ENCODE data around the gene ARSD. TPM values are rescaled to one million over a fixed set of nuclear protein-coding genes. Genes with fewer than 3 reads are reported as not detected.
A peak's percentile ranks its signal among the peaks of the same experiment; 100 is the strongest.
"Not testable (repeated sequence)": the region's sequence is repeated elsewhere in the genome, so short reads cannot be mapped to it uniquely, and the experiment has no call there.

ARSD gene, protein sequence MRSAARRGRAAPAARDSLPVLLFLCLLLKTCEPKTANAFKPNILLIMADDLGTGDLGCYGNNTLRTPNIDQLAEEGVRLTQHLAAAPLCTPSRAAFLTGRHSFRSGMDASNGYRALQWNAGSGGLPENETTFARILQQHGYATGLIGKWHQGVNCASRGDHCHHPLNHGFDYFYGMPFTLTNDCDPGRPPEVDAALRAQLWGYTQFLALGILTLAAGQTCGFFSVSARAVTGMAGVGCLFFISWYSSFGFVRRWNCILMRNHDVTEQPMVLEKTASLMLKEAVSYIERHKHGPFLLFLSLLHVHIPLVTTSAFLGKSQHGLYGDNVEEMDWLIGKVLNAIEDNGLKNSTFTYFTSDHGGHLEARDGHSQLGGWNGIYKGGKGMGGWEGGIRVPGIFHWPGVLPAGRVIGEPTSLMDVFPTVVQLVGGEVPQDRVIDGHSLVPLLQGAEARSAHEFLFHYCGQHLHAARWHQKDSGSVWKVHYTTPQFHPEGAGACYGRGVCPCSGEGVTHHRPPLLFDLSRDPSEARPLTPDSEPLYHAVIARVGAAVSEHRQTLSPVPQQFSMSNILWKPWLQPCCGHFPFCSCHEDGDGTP
- total RNA-seq: 2.5 and 2.7 TPM in 2 replicates

DNA sequence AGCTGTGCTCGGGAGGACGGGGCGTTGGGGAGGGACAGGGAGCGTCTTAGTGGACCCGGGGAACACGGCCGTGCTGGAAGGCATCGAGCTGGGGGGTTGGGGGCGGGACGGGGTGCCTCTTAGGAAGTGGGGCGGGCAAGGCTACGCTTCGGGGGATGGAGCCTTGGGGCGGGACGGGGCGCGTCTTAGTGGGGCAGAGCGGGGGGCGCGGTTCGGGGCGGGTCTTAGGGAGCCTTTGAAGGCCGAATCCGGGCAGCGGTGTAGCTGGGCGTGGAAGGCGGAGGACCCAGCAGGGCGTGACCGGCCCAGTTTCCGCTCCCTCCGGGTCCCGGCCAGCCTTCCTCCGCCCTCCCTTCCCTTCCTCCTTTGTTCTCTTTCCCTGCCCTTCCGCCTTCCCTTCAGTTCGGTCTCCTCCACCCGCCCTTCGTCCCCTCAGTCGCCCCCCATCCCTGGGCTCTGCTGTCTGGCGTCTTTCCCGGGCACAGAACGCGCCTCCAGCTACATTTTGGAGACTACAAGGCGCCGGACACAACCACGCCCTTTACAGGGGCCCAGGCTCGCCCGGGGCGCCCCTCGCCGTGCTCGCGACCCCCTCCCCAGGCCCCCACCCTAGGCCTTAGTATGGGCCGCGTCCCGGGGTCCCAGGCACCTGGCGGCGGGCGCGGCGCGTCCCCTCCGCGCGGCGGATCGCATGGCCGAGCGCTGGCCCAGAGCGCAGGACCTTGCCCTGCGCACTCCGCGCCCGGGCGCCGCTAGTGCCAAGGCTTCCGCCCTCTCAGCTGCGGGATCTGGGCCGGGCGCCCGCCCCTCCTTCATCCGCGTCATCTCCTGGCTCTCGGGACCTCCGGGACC is at the start of gene ARSD:
TSS of gene ARSD (minus strand) at position 757 of the 852 bp plus-strand sequence. CDS start at position 693, 64 bp downstream.
- peak within 1 kb of the TSS; percentile 22 for H3K27ac Mint-ChIP-seq
- H3K9me3 Mint-ChIP-seq: no peaks in the 10 kb centered on the region
- H3K36me3 Mint-ChIP-seq (ENCODE audit: low read depth): no peaks in the 10 kb centered on the region
- peaks cover 5% of the 10 kb centered on the region for H3K4me1 Mint-ChIP-seq (ENCODE audit: low read depth)
- DNase-seq (ENCODE audit: low spot score): peak; percentile 19
- H3K4me3 Mint-ChIP-seq: peak within 1 kb of the TSS; percentile 76
- no peaks in the 10 kb centered on the region for H3K27me3 Mint-ChIP-seq (ENCODE audit: insufficient read depth)
- intact Hi-C loops (cut with micrococcal nuclease): no loop called here

DNA sequence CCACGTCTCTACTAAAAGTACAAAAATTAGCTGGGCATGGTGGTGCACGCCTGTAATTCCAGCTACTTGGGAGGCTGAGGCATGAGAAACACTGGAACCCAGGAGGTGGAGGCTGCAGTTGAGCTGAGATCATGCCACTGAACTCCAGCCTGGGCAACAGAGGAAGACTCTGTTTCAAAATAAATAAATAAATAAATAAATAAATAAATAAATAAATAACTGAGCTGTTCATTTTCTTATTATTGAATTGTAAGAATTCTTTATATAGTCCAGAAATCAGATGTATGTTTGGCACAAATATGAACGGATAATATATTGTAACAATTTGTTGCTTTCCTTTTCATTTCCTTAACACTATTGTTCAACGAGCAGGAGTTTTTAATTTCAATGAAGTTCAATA is 49.5 kb upstream of the ARSD start:
- H3K27me3 Mint-ChIP-seq (ENCODE audit: insufficient read depth): not testable (repeated sequence)

DNA sequence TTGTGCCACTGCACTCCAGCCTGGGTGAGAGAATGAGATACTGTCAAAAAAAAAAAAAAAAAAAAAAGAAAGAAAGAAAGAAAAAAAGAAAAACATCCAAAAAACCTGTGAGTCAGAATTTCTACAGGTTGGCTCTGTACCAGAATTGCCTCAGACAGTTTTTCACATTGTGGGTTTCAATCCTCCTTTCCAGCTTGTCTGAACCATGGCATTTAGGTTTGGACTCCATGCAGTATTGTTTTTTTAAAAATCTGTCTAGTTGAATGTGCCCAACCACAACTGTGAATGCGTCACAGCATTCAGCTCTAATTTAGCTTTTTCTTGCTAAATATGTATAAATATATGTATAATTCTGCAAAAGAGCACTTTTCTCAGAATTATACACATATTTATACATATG is 45.8 kb upstream of the ARSD start:
- no peaks in the 10 kb centered on the region for H3K9me3 Mint-ChIP-seq
- H3K27me3 Mint-ChIP-seq (ENCODE audit: insufficient read depth): no peaks in the 10 kb centered on the region
- H3K36me3 Mint-ChIP-seq (ENCODE audit: low read depth): no peaks in the 10 kb centered on the region
- no peak overlapping the region for H3K27ac Mint-ChIP-seq
- no peak for DNase-seq (ENCODE audit: low spot score)
- H3K4me3 Mint-ChIP-seq: no peak overlapping the region
- H3K4me1 Mint-ChIP-seq (ENCODE audit: low read depth): no peaks in the 10 kb centered on the region
- intact Hi-C loops (cut with micrococcal nuclease): no loop called here

More for the DNA sequence above, 49.5 kb upstream of the ARSD start:
- DNase-seq (ENCODE audit: low spot score); H3K36me3 Mint-ChIP-seq (ENCODE audit: low read depth); intact Hi-C loops (cut with micrococcal nuclease); H3K4me1 Mint-ChIP-seq (ENCODE audit: low read depth); H3K4me3 Mint-ChIP-seq; H3K27ac Mint-ChIP-seq; H3K9me3 Mint-ChIP-seq: not testable (repeated sequence)

DNA sequence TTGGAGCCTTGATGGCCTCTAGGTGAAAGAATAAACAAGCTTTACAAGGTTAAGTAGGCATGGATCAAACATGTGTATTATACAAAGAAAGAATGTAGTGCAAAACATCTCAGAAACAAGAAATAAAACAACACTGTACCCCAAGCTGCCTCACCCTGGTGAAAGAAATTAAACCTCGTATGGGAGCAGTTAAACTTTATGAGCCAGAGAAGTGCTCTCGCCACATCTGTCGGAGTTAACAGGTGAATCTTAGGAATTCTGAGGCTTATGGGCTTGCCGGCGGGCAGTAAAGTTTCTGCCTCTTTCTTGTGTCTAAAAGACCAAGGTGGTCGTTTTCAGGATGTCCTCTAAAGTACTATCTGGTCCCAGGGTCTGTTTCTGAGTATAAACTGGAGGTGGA is 43.3 kb upstream of the ARSD start:
- H3K27me3 Mint-ChIP-seq (ENCODE audit: insufficient read depth): peaks cover 2% of the 10 kb centered on the region
- H3K27ac Mint-ChIP-seq: no peak overlapping the region
- intact Hi-C loops (cut with micrococcal nuclease): no loop called here
- no peaks in the 10 kb centered on the region for H3K36me3 Mint-ChIP-seq (ENCODE audit: low read depth)
- no peak overlapping the region for H3K4me3 Mint-ChIP-seq
- DNase-seq (ENCODE audit: low spot score): no peak
- H3K9me3 Mint-ChIP-seq: no peaks in the 10 kb centered on the region
- H3K4me1 Mint-ChIP-seq (ENCODE audit: low read depth): peaks cover 5% of the 10 kb centered on the region

DNA sequence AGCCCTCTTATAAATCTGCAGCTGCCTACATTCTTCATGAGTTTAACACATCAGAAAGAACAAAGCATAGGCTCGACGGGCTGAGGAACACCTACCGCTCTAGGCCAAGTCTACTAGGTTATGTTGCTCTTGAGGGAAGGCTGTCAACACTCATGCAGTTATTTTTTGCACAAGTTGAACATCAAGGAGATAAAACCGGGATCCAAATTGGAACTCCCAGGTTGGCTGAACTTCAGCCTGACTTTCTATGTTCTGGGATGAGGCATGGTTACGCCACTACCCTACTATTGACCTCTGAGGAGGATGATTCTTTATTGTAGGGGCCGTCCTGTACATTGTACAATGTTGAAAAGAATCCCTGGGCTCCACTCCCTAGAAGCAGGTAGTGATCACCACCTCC is 39.9 kb upstream of the ARSD start:
- no peaks in the 10 kb centered on the region for H3K9me3 Mint-ChIP-seq
- no peak for DNase-seq (ENCODE audit: low spot score)
- peaks cover 5% of the 10 kb centered on the region for H3K4me1 Mint-ChIP-seq (ENCODE audit: low read depth)
- H3K36me3 Mint-ChIP-seq (ENCODE audit: low read depth): no peaks in the 10 kb centered on the region
- no peak overlapping the region for H3K4me3 Mint-ChIP-seq
- peaks cover 2% of the 10 kb centered on the region for H3K27me3 Mint-ChIP-seq (ENCODE audit: insufficient read depth)
- intact Hi-C loops (cut with micrococcal nuclease): no loop called here
- H3K27ac Mint-ChIP-seq: no peak overlapping the region

DNA sequence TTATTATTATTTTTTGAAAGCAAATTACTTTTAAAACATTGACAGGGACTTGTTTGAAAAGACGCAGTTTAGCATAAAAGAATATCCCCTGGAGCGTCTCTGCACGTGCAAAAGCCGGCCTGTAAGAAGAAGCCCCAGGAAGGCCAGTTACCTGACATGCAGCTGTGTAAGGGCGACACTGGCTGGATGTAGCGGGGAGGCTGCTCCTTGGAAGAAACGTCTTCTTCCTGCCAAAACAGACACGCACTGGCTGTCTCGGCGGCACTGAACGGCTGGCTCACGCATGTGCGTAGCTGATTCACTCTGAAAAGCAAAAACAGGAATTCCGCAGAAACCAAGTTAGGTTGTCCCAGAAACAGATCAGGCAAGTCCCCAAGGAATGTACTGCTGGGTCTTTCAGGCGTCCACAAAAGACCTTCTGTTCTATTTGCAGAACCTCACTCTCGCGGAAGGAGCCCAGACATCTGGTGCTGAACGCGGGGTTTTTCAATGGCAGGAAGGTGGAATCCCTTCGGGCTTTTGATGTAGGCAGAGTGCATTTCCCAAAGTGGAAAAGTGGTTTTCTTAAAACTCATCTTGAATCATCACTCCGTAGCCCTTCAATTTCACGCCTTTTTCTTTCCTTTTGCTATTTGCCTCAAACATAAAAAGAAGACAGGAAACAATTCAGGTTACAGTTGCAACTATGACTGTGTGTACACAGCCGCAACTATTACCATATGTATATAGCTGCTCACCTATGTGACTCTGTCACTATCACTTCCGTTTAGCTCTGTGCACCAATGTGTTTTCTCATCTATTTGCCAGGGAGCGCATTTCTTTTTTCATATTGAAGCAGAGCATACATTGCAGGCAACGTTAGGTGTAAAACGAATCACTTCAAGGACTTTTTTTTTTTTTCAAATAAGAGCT is 39.1 kb upstream of the ARSD start:
- no peak for DNase-seq (ENCODE audit: low spot score)
- H3K9me3 Mint-ChIP-seq: no peaks in the 10 kb centered on the region
- H3K4me3 Mint-ChIP-seq: peak overlapping the region; percentile 51
- H3K36me3 Mint-ChIP-seq (ENCODE audit: low read depth): no peaks in the 10 kb centered on the region
- peaks cover 5% of the 10 kb centered on the region for H3K4me1 Mint-ChIP-seq (ENCODE audit: low read depth)
- H3K27me3 Mint-ChIP-seq (ENCODE audit: insufficient read depth): peaks cover 2% of the 10 kb centered on the region
- intact Hi-C loops (cut with micrococcal nuclease): no loop called here
- no peak overlapping the region for H3K27ac Mint-ChIP-seq

DNA sequence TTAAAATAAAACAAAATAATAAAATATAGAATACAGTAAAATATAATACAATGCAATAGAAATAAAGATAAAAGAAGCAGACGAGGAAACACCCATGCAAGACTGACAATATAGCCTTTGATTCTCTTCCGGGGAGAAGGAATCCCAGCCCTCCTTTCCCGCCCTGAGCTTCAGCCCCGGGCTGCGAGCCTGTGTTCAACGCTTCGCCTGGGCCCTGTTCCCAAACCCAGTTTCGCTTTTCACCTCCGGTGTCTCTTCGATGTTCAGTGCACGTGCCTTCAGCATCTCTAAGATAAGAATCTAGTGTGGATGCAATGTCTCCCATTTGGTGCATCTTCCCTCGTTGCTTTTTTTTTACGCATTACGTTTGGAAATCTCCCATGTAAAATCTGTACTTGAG is 38.4 kb upstream of the ARSD start:
- Mint-ChIP-seq H3K27me3 (ENCODE audit: insufficient read depth) (peaks cover 2% of the 10 kb centered on the region), H3K27ac (no peak overlapping the region), H3K4me3 (no peak overlapping the region), H3K36me3 (ENCODE audit: low read depth) (no peaks in the 10 kb centered on the region), H3K4me1 (ENCODE audit: low read depth) (peaks cover 5% of the 10 kb centered on the region), H3K9me3 (no peaks in the 10 kb centered on the region)
- intact Hi-C loops (cut with micrococcal nuclease): no loop called here
- no peak for DNase-seq (ENCODE audit: low spot score)

DNA sequence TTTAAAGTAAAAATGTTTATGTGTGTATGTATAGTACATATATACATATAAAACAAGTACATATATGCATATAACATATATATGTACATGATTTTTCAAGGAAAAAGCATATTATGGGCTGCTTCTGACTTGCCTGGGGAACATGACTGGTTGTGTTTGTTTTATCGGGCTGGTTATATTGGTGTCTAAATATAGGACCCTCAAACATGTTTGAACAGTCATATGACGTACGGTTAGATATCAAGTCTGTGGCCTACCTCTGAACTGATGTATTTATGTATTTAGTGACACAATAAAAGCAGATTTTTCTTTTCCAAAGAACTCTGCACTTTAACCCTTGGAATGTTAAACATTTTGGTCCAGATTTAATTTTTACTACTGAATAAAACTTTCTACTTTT is 37.9 kb upstream of the ARSD start:
- no peak overlapping the region for H3K27ac Mint-ChIP-seq
- no peaks in the 10 kb centered on the region for H3K36me3 Mint-ChIP-seq (ENCODE audit: low read depth)
- H3K4me3 Mint-ChIP-seq: no peak overlapping the region
- no peak for DNase-seq (ENCODE audit: low spot score)
- H3K4me1 Mint-ChIP-seq (ENCODE audit: low read depth): peaks cover 5% of the 10 kb centered on the region
- peaks cover 2% of the 10 kb centered on the region for H3K27me3 Mint-ChIP-seq (ENCODE audit: insufficient read depth)
- no peaks in the 10 kb centered on the region for H3K9me3 Mint-ChIP-seq
- intact Hi-C loops (cut with micrococcal nuclease): no loop called here

DNA sequence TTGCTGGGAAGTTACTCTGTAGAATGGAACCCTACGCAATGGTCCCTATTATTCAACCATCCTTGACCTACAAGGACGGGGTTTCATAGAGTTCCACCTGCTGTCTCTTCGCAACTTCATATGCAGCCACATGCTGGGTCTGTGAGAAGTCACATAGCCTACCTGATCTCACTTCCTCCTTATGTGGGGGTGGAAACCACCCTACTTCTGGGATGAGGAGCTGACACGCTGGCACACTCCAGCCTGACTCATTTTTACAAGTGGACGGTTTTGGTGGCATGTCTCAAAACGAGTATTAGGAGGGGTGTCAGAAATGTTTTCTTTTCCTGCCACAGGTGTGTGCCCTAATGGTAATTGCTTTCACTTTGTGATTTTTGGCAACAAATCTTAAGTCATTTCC is 36.8 kb upstream of the ARSD start:
- H3K4me1 Mint-ChIP-seq (ENCODE audit: low read depth): peaks cover 5% of the 10 kb centered on the region
- H3K36me3 Mint-ChIP-seq (ENCODE audit: low read depth): no peaks in the 10 kb centered on the region
- intact Hi-C loops (cut with micrococcal nuclease): no loop called here
- H3K9me3 Mint-ChIP-seq: no peaks in the 10 kb centered on the region
- H3K4me3 Mint-ChIP-seq: no peak overlapping the region
- peaks cover 2% of the 10 kb centered on the region for H3K27me3 Mint-ChIP-seq (ENCODE audit: insufficient read depth)
- no peak for DNase-seq (ENCODE audit: low spot score)
- no peak overlapping the region for H3K27ac Mint-ChIP-seq

DNA sequence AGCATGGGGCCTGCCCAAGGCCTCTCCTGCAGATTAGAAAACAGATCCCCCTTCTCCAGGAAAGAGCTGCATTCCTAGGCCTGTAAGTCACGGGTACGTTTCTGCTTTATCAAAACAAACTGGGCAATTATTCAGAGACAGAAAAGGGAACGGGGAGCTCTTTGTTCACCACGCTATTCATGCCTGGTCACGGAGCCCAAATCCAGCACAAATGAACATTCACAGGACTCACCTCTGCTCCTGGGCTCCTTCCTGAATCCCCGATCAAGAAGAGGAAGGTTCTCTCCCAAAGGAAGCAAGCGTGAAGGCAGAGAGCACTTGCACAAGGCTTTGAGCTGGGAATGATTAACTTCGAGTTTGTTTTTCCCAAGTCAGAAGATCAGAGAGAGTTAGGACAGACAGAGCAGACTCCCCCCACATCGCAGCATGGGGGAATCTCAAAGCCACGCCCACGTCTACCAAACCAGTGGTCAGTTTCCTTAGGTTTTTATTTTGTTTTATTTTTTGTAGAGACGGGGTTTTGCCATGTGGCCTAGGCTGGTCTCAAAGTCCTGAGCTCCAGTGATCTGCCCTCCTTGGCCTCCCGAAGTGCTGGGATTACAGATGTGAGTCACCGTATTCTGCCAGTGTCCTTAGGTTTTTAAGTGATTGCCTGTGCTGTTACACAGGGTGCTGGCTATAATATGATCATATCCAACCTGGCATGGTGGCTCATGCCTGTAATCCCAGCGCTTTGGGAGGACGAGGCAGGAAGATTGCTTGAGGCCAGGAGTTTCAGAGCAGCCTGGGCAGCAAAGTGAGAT is 35.1 kb upstream of the ARSD start:
- H3K36me3 Mint-ChIP-seq (ENCODE audit: low read depth); H3K27ac Mint-ChIP-seq: not testable (repeated sequence)

DNA sequence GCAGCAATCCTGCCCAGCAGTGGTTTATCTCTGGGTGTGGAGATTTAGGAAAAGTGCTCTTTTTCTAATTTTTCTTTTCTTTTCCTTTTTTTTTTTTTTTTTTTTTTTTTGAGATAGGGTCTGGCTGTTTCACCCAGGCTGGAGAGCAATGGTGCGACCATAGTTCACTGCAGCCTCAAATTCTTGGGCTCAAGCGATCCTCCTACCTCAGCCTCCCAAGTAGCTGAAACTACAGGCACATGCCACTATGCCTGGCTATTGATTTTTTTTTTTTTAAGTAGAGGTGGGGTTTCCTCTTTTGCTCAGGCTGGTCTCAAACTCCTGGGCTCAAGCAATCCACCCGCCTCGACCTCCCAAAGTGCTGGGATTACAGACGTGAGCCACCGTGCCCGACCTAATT is 34.3 kb upstream of the ARSD start:
- DNase-seq (ENCODE audit: low spot score); H3K27me3 Mint-ChIP-seq (ENCODE audit: insufficient read depth); H3K27ac Mint-ChIP-seq; H3K4me3 Mint-ChIP-seq; intact Hi-C loops (cut with micrococcal nuclease); H3K36me3 Mint-ChIP-seq (ENCODE audit: low read depth); H3K4me1 Mint-ChIP-seq (ENCODE audit: low read depth); H3K9me3 Mint-ChIP-seq: not testable (repeated sequence)

More for the DNA sequence above, 35.1 kb upstream of the ARSD start:
- H3K4me3 Mint-ChIP-seq; H3K4me1 Mint-ChIP-seq (ENCODE audit: low read depth); DNase-seq (ENCODE audit: low spot score); H3K9me3 Mint-ChIP-seq; intact Hi-C loops (cut with micrococcal nuclease); H3K27me3 Mint-ChIP-seq (ENCODE audit: insufficient read depth): not testable (repeated sequence)

DNA sequence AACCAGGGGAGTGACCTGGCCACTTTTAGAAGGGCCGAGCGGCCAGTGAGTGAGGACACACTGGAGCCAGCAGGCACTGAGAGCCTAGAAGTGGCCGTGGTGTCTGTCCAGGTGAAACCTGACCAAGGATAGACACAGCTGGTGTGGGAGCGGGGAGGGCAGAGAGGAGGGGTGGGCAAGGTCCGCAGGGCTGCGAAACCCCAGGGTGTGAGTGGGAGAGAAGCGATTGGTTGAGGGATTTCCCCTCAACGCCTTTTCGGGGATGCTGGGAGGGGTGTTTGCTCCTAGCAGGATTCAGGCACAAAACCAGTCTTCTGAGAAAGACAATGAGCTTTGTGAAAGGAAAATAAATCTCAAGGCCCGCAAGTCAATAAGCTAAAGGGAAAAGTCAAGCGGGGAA is 33.2 kb upstream of the ARSD start:
- Mint-ChIP-seq H3K36me3 (ENCODE audit: low read depth) (no peaks in the 10 kb centered on the region), H3K4me3 (no peak overlapping the region)
- intact Hi-C loops (cut with micrococcal nuclease): no loop called here

More for the DNA sequence above, 33.2 kb upstream of the ARSD start:
- Mint-ChIP-seq H3K4me1 (ENCODE audit: low read depth) (no peaks in the 10 kb centered on the region), H3K27me3 (ENCODE audit: insufficient read depth) (no peaks in the 10 kb centered on the region), H3K27ac (no peak overlapping the region), H3K9me3 (no peaks in the 10 kb centered on the region)
- no peak for DNase-seq (ENCODE audit: low spot score)

Measured in activated T-helper 1 cell treated with anti-CD3 and anti-CD28 coated beads, Interleukin-12 subunit alpha, Interleukin-12 subunit beta, Interleukin-2, Interleukin-4 antibody, amounts not matched to agents 30 ng/mL and 10 ng/mL and 1 ng/mL, durations not matched to agents 14 hours and 24 hours and 36 hours (primary cell).